Heart right ventricle (tissue), 16 donors: ENCODE results near the gene TRANK1. TPM values are rescaled to one million over a fixed set of nuclear protein-coding genes. Genes with fewer than 3 reads are reported as not detected.
"Not testable (repeated sequence)": the region's sequence is repeated elsewhere in the genome, so short reads cannot be mapped to it uniquely, and the experiment has no call there.

Experiments used
- ATAC-seq, 8 donors: fragments of 200-7000 bp; cut with Tn5 transposase; one replicate each; pipeline ENCODE4 v1.9.1; 2020; ENCODE audit warnings: mild to moderate bottlenecking in 8 of 8, moderate library complexity in 8 of 8, moderate number of reproducible peaks in 1 of 8
- DNase-seq, 2 donors: peaks; one replicate each; pipeline ENCODE4 v3.0.0-alpha.2; 2020
- H3K27ac ChIP-seq, 10 donors: fragments of 200-600 bp; sonication (generic) in 2 of 10; one replicate each; pipeline versions ENCODE4 v1.5.0 to v1.8.0; 2020 to 2022; ENCODE audit warnings: mild to moderate bottlenecking in 3 of 10
- H3K27me3 ChIP-seq, 7 donors: fragments of 200-600 bp; one replicate each; pipeline ENCODE4 v1.8.0; 2021 to 2022; ENCODE audit warnings: mild to moderate bottlenecking in 2 of 7
- H3K36me3 ChIP-seq, 9 donors: fragments of 200-600 bp; sonication (generic) in 1 of 9; one replicate each; pipeline versions ENCODE4 v1.5.0 to v1.8.0; 2020 to 2022; ENCODE audit warnings: mild to moderate bottlenecking in 2 of 9
- H3K4me1 ChIP-seq, 9 donors: fragments of 200-600 bp; sonication (generic) in 1 of 9; one replicate each; pipeline versions ENCODE4 v1.5.0 to v1.8.0; 2020 to 2022; ENCODE audit warnings: mild to moderate bottlenecking in 4 of 9
- H3K4me3 ChIP-seq, 10 donors: fragments of 200-600 bp; sonication (generic) in 2 of 10; one replicate each; pipeline versions ENCODE4 v1.5.0 to v1.8.0; 2020 to 2022; ENCODE audit warnings: mild to moderate bottlenecking in 7 of 10, moderate library complexity in 2 of 10
- H3K9me3 ChIP-seq, 11 donors: fragments of 200-600 bp in 10 of 11; sonication (generic) in 2 of 11; one replicate each; pipeline versions ENCODE4 v1.5.0 to v1.8.0; 2013 to 2022; ENCODE audit warnings: mild to moderate bottlenecking in 2 of 11, control low read depth in 1 of 11, moderate library complexity in 1 of 11
- CTCF ChIP-seq, 9 donors: fragments of 200-600 bp; sonication (generic) in 2 of 9; IDR thresholded peaks; one replicate each; pipeline versions ENCODE4 v1.5.0 to v1.8.0; 2021 to 2022; ENCODE audit warnings: antibody characterized with exemption in 9 of 9, mild to moderate bottlenecking in 5 of 9, moderate library complexity in 1 of 9
- WGBS, 2 donors: extraction: QIAGEN DNeasy Blood & Tissue Kit; methylation state at CpG; one replicate each; pipeline ENCODE4 v1.1.7; 2013; ENCODE audit warnings: inconsistent platforms in 1 of 2; 5-methylcytosine and 5-hydroxymethylcytosine counted together
- intact Hi-C, 10 donors: fragments of 100-400 bp; cut with DNase I; formaldehyde crosslinking; loops; one replicate each; pipeline versions ENCODE4 v1.11.1 to v1.14.2; 2022
- polyA plus RNA-seq, 2 donors: library from polyadenylated mRNA; stranded (reverse); fragments of 200-250 nt; gene quantifications; one replicate each; pipeline ENCODE4 v1.2.3, GENCODE V29; 2013
- total RNA-seq, 10 donors: library from RNA; stranded (reverse); fragmentation: NEBNext Ultra II Directional in 3 of 10; extraction: Animal tissue kit (Norgen Biotek cat#: 25700) in 3 of 10; gene quantifications; one replicate each; pipeline versions ENCODE4 v1.2.1 to v1.2.4, GENCODE V29; 2021 to 2023
- donor health status: Arrhythmogenic right ventricular cardiomyopathy.
- donor health status: ischemic (EF 13 %, LVEDD 7.1; RV severe dilation, severe dysfunction).
- donor health status: healthy with polysubstance abuse.
- donor health status: DM: no; HTN: yes; CAD: no.
- donor health status: DM: no; HTN: no; CAD: no.
- donor health status: ischemic (EF 25% LVEDD 6.9; RV normal size, moderate dysfunction).
- donor health status: ischemic (EF 25% LVEDD 5.7; RV mildly dilated, moderate dysfunction).
- donor health status: healthy.
- donor health status: DM: yes; HTN: yes; CAD: no.
- donor health status: Ischemic cardiomyopathy.
- donor health status: ischemic (EF 35%, LVEDD 5.7; RV mildly dilated, moderate dysfunction).
- donor health status: nonischemic (EF 11% LVEDD 7.7; RV severe dilation, severe dysfunction).
- donor health status: DM: yes; HTN: yes; CAD: no.
- donor health status: PGD.
- donor health status: ischemic (EF 29% LVEDD 5.4; RV normal size, mild dysfunction).
- donor health status: nonischemic (EF 23%, LVEDD 6.1; RV moderate dilation, normal function).

The TRANK1 gene
- total and polyA plus RNA-seq, 12 donors, result 1.3 to 20.8 (median 4.9) TPM

GRCh38 chr3:36941658-36942057, 3.2 kb downstream of the TRANK1 start:
- Histone ChIP-seq H3K36me3 (no peaks in the 10 kb centered on the region), H3K9me3 (peaks cover 0 to 3% (median 0%) of the 10 kb centered on the region in 11 donors), H3K27me3 (no peaks in the 10 kb centered on the region), H3K27ac (no peak overlapping the region), H3K4me3 (no peak overlapping the region), H3K4me1 (peaks cover 0 to 25% (median 14%) of the 10 kb centered on the region in 9 donors)
- no peak for DNase-seq
- intact Hi-C loops, result loop anchor here in 2 of 10 donors (5.0 kb wide), 1 partner anchor 34 kb away; no protein-coding TSS in a partner anchor
- no peak for ATAC-seq
- 74 to 80% methylated on average over 3 of the region's 3 CpGs for WGBS, 2 donors
- no peak for TF ChIP-seq CTCF (IDR thresholded peaks at IDR 0.05)

- no peaks in the 10 kb centered on the region for H3K9me3 ChIP-seq
- H3K27me3 ChIP-seq, result no peaks in the 10 kb centered on the region
- no peaks in the 10 kb centered on the region for H3K36me3 ChIP-seq
- no peak for TF ChIP-seq CTCF (IDR thresholded peaks at IDR 0.05)
- DNase-seq (no peak), ATAC-seq (no peak)
- no peak overlapping the region for H3K27ac ChIP-seq
- no peak overlapping the region for H3K4me3 ChIP-seq
- intact Hi-C loops, result loop anchor here in 2 of 10 donors (5.0 kb wide), 1 partner anchor 34 kb away; no protein-coding TSS in a partner anchor
- WGBS, 2 donors, result 90 to 97% methylated on average over 2 of the region's 2 CpGs
- H3K4me1 ChIP-seq, result peaks cover 0 to 25% (median 14%) of the 10 kb centered on the region in 9 donors
Observed at GRCh38 chr3:36941162-36941561, 3.7 kb downstream of the TRANK1 start.

- Histone ChIP-seq H3K4me3 (no peak overlapping the region), H3K27me3 (no peaks in the 10 kb centered on the region), H3K9me3 (no peaks in the 10 kb centered on the region), H3K4me1 (peaks cover 0 to 18% (median 6%) of the 10 kb centered on the region in 9 donors), H3K27ac (no peak overlapping the region), H3K36me3 (peaks cover 0 to 7% (median 0%) of the 10 kb centered on the region in 9 donors)
- DNase-seq (no peak), ATAC-seq (no peak)
- no peak for TF ChIP-seq CTCF (IDR thresholded peaks at IDR 0.05)
- intact Hi-C loops, result no loop called here
- WGBS, 2 donors, result 89 to 92% methylated on average over 1 of the region's 1 CpG
Observed at GRCh38 chr3:36937492-36937891, 7.4 kb downstream of the TRANK1 start.

GRCh38 chr3:36933540-36934296, 11.1 kb downstream of the TRANK1 start:
- H3K27ac ChIP-seq, result no peak overlapping the region
- ATAC-seq (peak in 4 of 8 donors; percentile 27 to 57 (median 30)), DNase-seq (no peak)
- peaks cover 0 to 18% (median 0%) of the 10 kb centered on the region in 9 donors for H3K36me3 ChIP-seq
- H3K4me1 ChIP-seq, result peaks cover 0 to 10% (median 5%) of the 10 kb centered on the region in 9 donors
- H3K4me3 ChIP-seq, result no peak overlapping the region
- intact Hi-C loops, result no loop called here
- no peak for TF ChIP-seq CTCF (IDR thresholded peaks at IDR 0.05)
- H3K27me3 ChIP-seq, result no peaks in the 10 kb centered on the region
- H3K9me3 ChIP-seq, result no peaks in the 10 kb centered on the region

GRCh38 chr3:36931424-36931823, 13.4 kb downstream of the TRANK1 start:
- Histone ChIP-seq H3K4me1 (peaks cover 0 to 16% (median 5%) of the 10 kb centered on the region in 9 donors), H3K36me3 (peaks cover 0 to 18% (median 0%) of the 10 kb centered on the region in 9 donors)
- H3K27me3 ChIP-seq, ATAC-seq, intact Hi-C loops, DNase-seq, H3K4me3 ChIP-seq, H3K9me3 ChIP-seq, H3K27ac ChIP-seq: not testable (repeated sequence)
- WGBS, 2 donors, result 96 to 100% methylated on average over 1 of the region's 1 CpG
